A549 (cell line): ENCODE measurements around the gene TBPL2.

Experiments
- CEBPB ChIP-seq, 2 experiments: fragments of >200 bp in 1 of 2; sonication (Bioruptor Twin) in 1 of 2; formaldehyde crosslinking in 1 of 2; IDR thresholded peaks; 2 replicates each; pipeline ENCODE4 v1.6.1; 2012 to 2016
- CTCF ChIP-seq: fragments of >200 bp; sonication (Bioruptor Twin); formaldehyde crosslinking; IDR thresholded peaks from 3 replicates; pipeline ENCODE4 v1.5.1; 2016
- ESRRA ChIP-seq: fragments of 150-350 bp; IDR thresholded peaks from 2 replicates; pipeline ENCODE4 v1.6.1; 2014; ENCODE audit warnings: mild to moderate bottlenecking, low read length, borderline replicate concordance
- FOSL2 ChIP-seq, 2 experiments: fragments of 450-650 bp in 1 of 2; fragments of >200 bp in 1 of 2; sonication (Bioruptor Twin) in 1 of 2; formaldehyde crosslinking; IDR thresholded peaks; 2 replicates each; pipeline versions ENCODE4 v1.5.0 to v1.6.1; 2016 to 2020; ENCODE audit warnings: mild to moderate bottlenecking in 1 of 2, moderate library complexity in 1 of 2
- POLR2A ChIP-seq: IDR thresholded peaks from 2 replicates; pipeline ENCODE4 v1.6.1; 2012; ENCODE audit warnings: mild to moderate bottlenecking, low read length
- POLR2AphosphoS2 ChIP-seq: conservative IDR thresholded peaks from 2 replicates; pipeline ENCODE4 v1.6.1; 2012; ENCODE audit warnings: low read length, improper control_type of control experiment, inconsistent platforms
- SREBF2 ChIP-seq: fragments of 450-650 bp; IDR thresholded peaks from 2 replicates; pipeline ENCODE4 v1.6.1; 2014; ENCODE audit warnings: mild to moderate bottlenecking, moderate library complexity
- TP53 ChIP-seq: fragments of 250-450 bp; sonication (Bioruptor Pico); IDR thresholded peaks from 2 replicates; pipeline ENCODE4 v1.5.0; 2021; ENCODE audit warnings: mild to moderate bottlenecking, moderate library complexity
- ZNF302 ChIP-seq: fragments of 250-450 bp; sonication (Bioruptor Pico); IDR thresholded peaks from 2 replicates; pipeline ENCODE4 v1.9.0; 2021; ENCODE audit warnings: inconsistent platforms, mild to moderate bottlenecking, moderate library complexity
- TF ChIP-seq, protein P1 (sequence below): IDR thresholded peaks from 2 replicates; pipeline ENCODE4 v1.6.1; 2012
- TF ChIP-seq, protein P2 (sequence below): fragments of 450-650 bp; IDR thresholded peaks from 2 replicates; pipeline ENCODE4 v1.6.1; 2014; ENCODE audit warnings: antibody characterized with exemption

- TF ChIP-seq CTCF = no peak
- TF ChIP-seq, protein P1, sequence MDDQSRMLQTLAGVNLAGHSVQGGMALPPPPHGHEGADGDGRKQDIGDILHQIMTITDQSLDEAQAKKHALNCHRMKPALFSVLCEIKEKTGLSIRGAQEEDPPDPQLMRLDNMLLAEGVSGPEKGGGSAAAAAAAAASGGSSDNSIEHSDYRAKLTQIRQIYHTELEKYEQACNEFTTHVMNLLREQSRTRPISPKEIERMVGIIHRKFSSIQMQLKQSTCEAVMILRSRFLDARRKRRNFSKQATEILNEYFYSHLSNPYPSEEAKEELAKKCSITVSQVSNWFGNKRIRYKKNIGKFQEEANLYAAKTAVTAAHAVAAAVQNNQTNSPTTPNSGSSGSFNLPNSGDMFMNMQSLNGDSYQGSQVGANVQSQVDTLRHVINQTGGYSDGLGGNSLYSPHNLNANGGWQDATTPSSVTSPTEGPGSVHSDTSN = no peak
- TF ChIP-seq SREBF2 = no peak
- no peak for TF ChIP-seq CEBPB (IDR thresholded peaks at IDR 0.05)
- TF ChIP-seq ESRRA = no peak
- TF ChIP-seq, protein P2, sequence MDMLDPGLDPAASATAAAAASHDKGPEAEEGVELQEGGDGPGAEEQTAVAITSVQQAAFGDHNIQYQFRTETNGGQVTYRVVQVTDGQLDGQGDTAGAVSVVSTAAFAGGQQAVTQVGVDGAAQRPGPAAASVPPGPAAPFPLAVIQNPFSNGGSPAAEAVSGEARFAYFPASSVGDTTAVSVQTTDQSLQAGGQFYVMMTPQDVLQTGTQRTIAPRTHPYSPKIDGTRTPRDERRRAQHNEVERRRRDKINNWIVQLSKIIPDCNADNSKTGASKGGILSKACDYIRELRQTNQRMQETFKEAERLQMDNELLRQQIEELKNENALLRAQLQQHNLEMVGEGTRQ = no peak
- no peak for TF ChIP-seq FOSL2 (IDR thresholded peaks at IDR 0.05)
- no peak for TF ChIP-seq FOSL2 (CRISPR knock-in tag; IDR thresholded peaks at IDR 0.05)
- no peak for TF ChIP-seq TP53
- TF ChIP-seq POLR2AphosphoS2 = no peak
- TF ChIP-seq ZNF302 (CRISPR knock-in tag) = no peak
- no peak for TF ChIP-seq POLR2A
These were observed 55.9 kb downstream of the TBPL2 start for GRCh38 chr14:55384536-55384935.
